ENCODE data around the gene JAKMIP3. TPM values are rescaled to one million over a fixed set of nuclear protein-coding genes. Genes with fewer than 3 reads are reported as not detected.

The JAKMIP3 gene
- total and polyA plus RNA-seq, 4 experiments from 2014 or later, result 0.03 to 0.36 (median 0.29) TPM; not detected in 1

DNA sequence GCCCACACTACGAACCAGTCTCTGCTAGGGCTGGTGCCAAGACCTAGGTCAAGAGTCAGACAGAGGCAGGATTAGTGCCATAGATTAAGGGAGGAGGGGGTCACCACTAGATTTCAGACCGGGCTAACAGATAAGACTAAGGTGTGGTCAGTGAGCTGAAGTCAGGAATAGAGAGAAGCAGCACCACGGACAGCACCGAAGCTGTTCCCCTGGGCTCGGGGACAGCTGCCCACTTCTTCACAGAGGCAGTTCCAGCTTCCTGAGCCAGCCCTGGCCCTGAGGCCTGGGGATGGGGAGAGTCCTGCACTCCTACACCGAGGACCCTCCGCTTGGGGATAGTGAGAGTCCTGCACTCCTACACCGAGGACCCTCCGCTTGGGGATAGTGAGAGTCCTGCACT lies 11.2 kb upstream of the JAKMIP3 start:
- Mint-ChIP-seq H3K27ac (no peak overlapping the region), H3K36me3 (peaks cover 5% of the 10 kb centered on the region in 2 donors), H3K27me3 (peaks cover 16 to 20% of the 10 kb centered on the region in 2 donors), H3K9me3 (peaks cover 2 to 38% (median 20%) of the 10 kb centered on the region in 8 donors), H3K4me1 (no peaks in the 10 kb centered on the region), H3K4me3 (no peak overlapping the region)
- Histone ChIP-seq H3K27me3 (ENCODE audit: insufficient read depth, low read length) (no peaks in the 10 kb centered on the region), H3K9me3 (ENCODE audit: control insufficient read depth in 1 of 2, low read length in 2 of 2) (peaks cover 4 to 5% of the 10 kb centered on the region in 2 donors), H3K4me1 (ENCODE audit: insufficient read depth, low read length) (no peaks in the 10 kb centered on the region), H3K27ac (ENCODE audit: low read depth, low read length) (no peak overlapping the region), H3K36me3 (ENCODE audit: insufficient read depth, low read length) (no peaks in the 10 kb centered on the region), H3K4me3 (ENCODE audit: low read length in 2 of 2) (no peak overlapping the region)
- DNase-seq, result no peak
- intact Hi-C loops (cut with micrococcal nuclease), result no loop called here
- ChIA-PET CTCF (ENCODE audit: partially characterized antibody) (no interaction called here), POLR2A (ENCODE audit: partially characterized antibody) (no interaction called here)

- Histone ChIP-seq H3K27ac (ENCODE audit: low read depth, low read length) (no peak overlapping the region), H3K36me3 (ENCODE audit: insufficient read depth, low read length) (no peaks in the 10 kb centered on the region), H3K27me3 (ENCODE audit: insufficient read depth, low read length) (no peaks in the 10 kb centered on the region), H3K4me3 (ENCODE audit: low read length in 2 of 2) (no peak overlapping the region), H3K4me1 (ENCODE audit: insufficient read depth, low read length) (no peaks in the 10 kb centered on the region), H3K9me3 (ENCODE audit: control insufficient read depth in 1 of 2, low read length in 2 of 2) (peaks cover 4 to 5% of the 10 kb centered on the region in 2 donors)
- H3K36me3 Mint-ChIP-seq, result peaks cover 5% of the 10 kb centered on the region in 2 donors
- H3K27me3 Mint-ChIP-seq, result peaks cover 16 to 19% of the 10 kb centered on the region in 2 donors
- intact Hi-C loops (cut with micrococcal nuclease), result no loop called here
- ChIA-PET POLR2A (ENCODE audit: partially characterized antibody) (no interaction called here), CTCF (ENCODE audit: partially characterized antibody) (no interaction called here)
- no peak for DNase-seq
- H3K4me3 Mint-ChIP-seq, result no peak overlapping the region
- H3K4me1 Mint-ChIP-seq, result no peaks in the 10 kb centered on the region
- no peak overlapping the region for H3K27ac Mint-ChIP-seq
- peaks cover 2 to 30% (median 20%) of the 10 kb centered on the region in 8 donors for H3K9me3 Mint-ChIP-seq
Measured at GRCh38 chr10:132055616-132056015, 10.1 kb upstream of the JAKMIP3 start.

GRCh38 chr10:132056663-132057062 lies 9.1 kb upstream of the JAKMIP3 start:
- Mint-ChIP-seq H3K27me3 (peaks cover 14 to 19% of the 10 kb centered on the region in 2 donors), H3K4me3 (no peak overlapping the region), H3K36me3 (peaks cover 5% of the 10 kb centered on the region in 2 donors), H3K9me3 (peaks cover 2 to 26% (median 17%) of the 10 kb centered on the region in 8 donors), H3K27ac (no peak overlapping the region), H3K4me1 (no peaks in the 10 kb centered on the region)
- CTCF ChIA-PET (ENCODE audit: partially characterized antibody), result no interaction called here
- Histone ChIP-seq H3K36me3 (ENCODE audit: insufficient read depth, low read length) (no peaks in the 10 kb centered on the region), H3K27me3 (ENCODE audit: insufficient read depth, low read length) (no peaks in the 10 kb centered on the region), H3K27ac (ENCODE audit: low read depth, low read length) (no peak overlapping the region), H3K4me3 (ENCODE audit: low read length in 2 of 2) (no peak overlapping the region), H3K4me1 (ENCODE audit: insufficient read depth, low read length) (no peaks in the 10 kb centered on the region), H3K9me3 (ENCODE audit: control insufficient read depth in 1 of 2, low read length in 2 of 2) (peaks cover 4 to 5% of the 10 kb centered on the region in 2 donors)
- POLR2A ChIA-PET (ENCODE audit: partially characterized antibody), result no interaction called here
- no peak for DNase-seq
- intact Hi-C loops (cut with micrococcal nuclease), result no loop called here

- H3K4me1 Mint-ChIP-seq, result no peaks in the 10 kb centered on the region
- peaks cover 3% of the 10 kb centered on the region in 2 donors for H3K36me3 Mint-ChIP-seq
- H3K9me3 ChIP-seq (ENCODE audit: control insufficient read depth in 1 of 2, low read length in 2 of 2), result peaks cover 2 to 3% of the 10 kb centered on the region in 2 donors
- no peaks in the 10 kb centered on the region for H3K36me3 ChIP-seq (ENCODE audit: insufficient read depth, low read length)
- no peak for DNase-seq
- H3K4me3 ChIP-seq (ENCODE audit: low read length in 2 of 2), result no peak overlapping the region
- H3K4me3 Mint-ChIP-seq, result no peak overlapping the region
- H3K27me3 Mint-ChIP-seq, result peaks cover 13 to 18% of the 10 kb centered on the region in 2 donors
- H3K27me3 ChIP-seq (ENCODE audit: insufficient read depth, low read length), result no peaks in the 10 kb centered on the region
- no peak overlapping the region for H3K27ac ChIP-seq (ENCODE audit: low read depth, low read length)
- H3K4me1 ChIP-seq (ENCODE audit: insufficient read depth, low read length), result no peaks in the 10 kb centered on the region
- intact Hi-C loops (cut with micrococcal nuclease), result no loop called here
- H3K27ac Mint-ChIP-seq, result no peak overlapping the region
- peaks cover under 1 to 22% (median 14%) of the 10 kb centered on the region in 8 donors for H3K9me3 Mint-ChIP-seq
- POLR2A ChIA-PET (ENCODE audit: partially characterized antibody), result no interaction called here
- CTCF ChIA-PET (ENCODE audit: partially characterized antibody), result no interaction called here
Measured at GRCh38 chr10:132057191-132057681, 8.5 kb upstream of the JAKMIP3 start.

DNA sequence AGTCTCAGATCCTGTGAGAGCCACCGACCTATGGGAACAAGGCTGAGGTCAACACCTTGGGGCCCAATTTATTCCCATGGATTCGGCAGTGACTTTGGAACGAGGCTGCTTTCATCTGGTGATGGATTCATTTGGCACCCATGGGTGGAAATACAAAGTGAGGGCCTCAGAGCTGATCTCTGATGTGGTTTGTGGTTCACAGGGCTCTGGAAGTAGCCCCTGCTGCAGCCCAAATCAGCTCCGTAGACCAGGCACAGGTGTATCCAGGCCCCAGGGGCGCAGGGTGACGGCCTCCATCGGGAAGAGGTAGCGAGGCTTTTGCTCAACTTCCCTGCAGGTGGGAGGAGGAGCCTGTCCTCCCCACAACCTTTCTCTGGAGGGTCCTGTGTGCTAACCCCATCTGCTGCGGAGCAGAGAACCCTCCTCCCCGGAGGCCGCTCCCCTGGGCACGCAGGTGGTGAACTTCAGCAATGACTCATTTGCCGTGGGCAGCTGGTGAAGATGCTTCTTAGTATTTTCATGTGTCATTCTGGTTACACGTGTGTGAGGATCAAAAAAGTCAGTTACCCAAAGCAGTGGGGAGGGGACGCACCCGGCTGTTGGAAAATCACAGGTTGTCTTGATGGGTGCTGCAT lies 7.5 kb upstream of the JAKMIP3 start:
- Histone ChIP-seq H3K36me3 (ENCODE audit: insufficient read depth, low read length) (no peaks in the 10 kb centered on the region), H3K4me1 (ENCODE audit: insufficient read depth, low read length) (no peaks in the 10 kb centered on the region), H3K9me3 (ENCODE audit: control insufficient read depth in 1 of 2, low read length in 2 of 2) (no peaks in the 10 kb centered on the region), H3K27me3 (ENCODE audit: insufficient read depth, low read length) (no peaks in the 10 kb centered on the region), H3K4me3 (ENCODE audit: low read length in 2 of 2) (no peak overlapping the region), H3K27ac (ENCODE audit: low read depth, low read length) (no peak overlapping the region)
- Mint-ChIP-seq H3K4me1 (no peaks in the 10 kb centered on the region), H3K36me3 (no peaks in the 10 kb centered on the region), H3K27me3 (peaks cover 11 to 17% of the 10 kb centered on the region in 2 donors), H3K27ac (no peak overlapping the region), H3K4me3 (no peak overlapping the region), H3K9me3 (peaks cover 0 to 12% (median 4%) of the 10 kb centered on the region in 8 donors)
- no peak for DNase-seq
- intact Hi-C loops (cut with micrococcal nuclease), result no loop called here
- ChIA-PET CTCF (ENCODE audit: partially characterized antibody) (no interaction called here), POLR2A (ENCODE audit: partially characterized antibody) (no interaction called here)

- no peak overlapping the region for H3K4me3 Mint-ChIP-seq
- H3K27me3 ChIP-seq (ENCODE audit: insufficient read depth, low read length), result no peaks in the 10 kb centered on the region
- no peak for DNase-seq
- H3K27ac Mint-ChIP-seq, result no peak overlapping the region
- H3K4me1 ChIP-seq (ENCODE audit: insufficient read depth, low read length), result no peaks in the 10 kb centered on the region
- POLR2A ChIA-PET (ENCODE audit: partially characterized antibody), result no interaction called here
- no peaks in the 10 kb centered on the region for H3K36me3 Mint-ChIP-seq
- intact Hi-C loops (cut with micrococcal nuclease), result no loop called here
- H3K27ac ChIP-seq (ENCODE audit: low read depth, low read length), result no peak overlapping the region
- peaks cover 11 to 17% of the 10 kb centered on the region in 2 donors for H3K27me3 Mint-ChIP-seq
- H3K9me3 ChIP-seq (ENCODE audit: control insufficient read depth in 1 of 2, low read length in 2 of 2), result no peaks in the 10 kb centered on the region
- H3K4me1 Mint-ChIP-seq, result no peaks in the 10 kb centered on the region
- CTCF ChIA-PET (ENCODE audit: partially characterized antibody), result no interaction called here
- no peaks in the 10 kb centered on the region for H3K36me3 ChIP-seq (ENCODE audit: insufficient read depth, low read length)
- peaks cover 0 to 5% (median 0%) of the 10 kb centered on the region in 8 donors for H3K9me3 Mint-ChIP-seq
- H3K4me3 ChIP-seq (ENCODE audit: low read length in 2 of 2), result no peak overlapping the region
Measured at GRCh38 chr10:132058793-132059759, 6.7 kb upstream of the JAKMIP3 start.

GRCh38 chr10:132059760-132060508 lies 5.8 kb upstream of the JAKMIP3 start:
- Mint-ChIP-seq H3K4me3 (no peak overlapping the region), H3K9me3 (peaks cover 0 to 1% (median 0%) of the 10 kb centered on the region in 8 donors), H3K27ac (no peak overlapping the region), H3K27me3 (peaks cover 8 to 14% of the 10 kb centered on the region in 2 donors), H3K4me1 (no peaks in the 10 kb centered on the region), H3K36me3 (no peaks in the 10 kb centered on the region)
- Histone ChIP-seq H3K9me3 (ENCODE audit: control insufficient read depth in 1 of 2, low read length in 2 of 2) (no peaks in the 10 kb centered on the region), H3K4me1 (ENCODE audit: insufficient read depth, low read length) (no peaks in the 10 kb centered on the region), H3K36me3 (ENCODE audit: insufficient read depth, low read length) (no peaks in the 10 kb centered on the region), H3K27me3 (ENCODE audit: insufficient read depth, low read length) (no peaks in the 10 kb centered on the region), H3K4me3 (ENCODE audit: low read length in 2 of 2) (no peak overlapping the region), H3K27ac (ENCODE audit: low read depth, low read length) (no peak overlapping the region)
- ChIA-PET POLR2A (ENCODE audit: partially characterized antibody) (no interaction called here), CTCF (ENCODE audit: partially characterized antibody) (no interaction called here)
- no peak for DNase-seq
- intact Hi-C loops (cut with micrococcal nuclease), result no loop called here
